Suprapubic skin (tissue), 4 donors: ENCODE data around the gene TDP1. TPM values are rescaled to one million over a fixed set of nuclear protein-coding genes. Genes with fewer than 3 reads are reported as not detected.

Experiments
- DNase-seq, 2 donors: peaks; one replicate each; pipeline ENCODE4 v3.0.0-alpha.2; 2019; ENCODE audit warnings: low spot score in 2 of 2
- H3K27ac ChIP-seq: fragments of 200-600 bp; sonication (generic); one replicate; pipeline ENCODE4 v1.5.1; 2019
- H3K27me3 ChIP-seq: fragments of 200-600 bp; sonication (generic); one replicate; pipeline ENCODE4 v1.5.1; 2019
- H3K36me3 ChIP-seq: fragments of 200-600 bp; sonication (generic); one replicate; pipeline ENCODE4 v1.5.1; 2019
- H3K4me1 ChIP-seq: fragments of 200-600 bp; sonication (generic); one replicate; pipeline ENCODE4 v1.5.1; 2019
- H3K4me3 ChIP-seq: fragments of 200-600 bp; sonication (generic); one replicate; pipeline ENCODE4 v1.5.1; 2019; ENCODE audit warnings: mild to moderate bottlenecking
- H3K9me3 ChIP-seq: fragments of 200-600 bp; sonication (generic); one replicate; pipeline ENCODE4 v1.5.1; 2019
- EP300 ChIP-seq: sonication (generic); formaldehyde crosslinking; IDR thresholded peaks from one replicate; pipeline ENCODE4 v1.6.1; 2017; ENCODE audit warnings: antibody characterized with exemption
- POLR2A ChIP-seq, 2 donors: fragments of 450-650 bp; IDR thresholded peaks; one replicate each; pipeline ENCODE4 v1.6.1; 2017; ENCODE audit warnings: antibody characterized with exemption in 2 of 2, mild to moderate bottlenecking in 2 of 2, moderate library complexity in 2 of 2
- POLR2AphosphoS5 ChIP-seq, 3 donors: sonication (generic); formaldehyde crosslinking; IDR thresholded peaks; one replicate each; pipeline ENCODE4 v1.6.1; 2017; ENCODE audit warnings: antibody characterized with exemption in 3 of 3
- WGBS: methylation state at CpG from one replicate; pipeline ENCODE4 v1.1.5; 2018; 5-methylcytosine and 5-hydroxymethylcytosine counted together
- total RNA-seq, 4 donors: library from RNA; depleted of rRNA; stranded (reverse); fragments of >200 nt; gene quantifications; one replicate each; pipeline ENCODE4 v1.1.0, GENCODE V29; 2016
- TF ChIP-seq, protein P1 (sequence below), 2 donors: fragments of 200-600 bp in 1 of 2; fragments of 450-650 bp in 1 of 2; sonication (generic) in 1 of 2; IDR thresholded peaks; one replicate each; pipeline ENCODE4 v1.5.1; 2016 to 2019; ENCODE audit warnings: antibody characterized with exemption in 2 of 2, mild to moderate bottlenecking in 1 of 2, moderate library complexity in 1 of 2

TDP1 gene
- total RNA-seq, 4 donors from 2014 or later = 10.8 to 25.8 (median 18.1) TPM

DNA sequence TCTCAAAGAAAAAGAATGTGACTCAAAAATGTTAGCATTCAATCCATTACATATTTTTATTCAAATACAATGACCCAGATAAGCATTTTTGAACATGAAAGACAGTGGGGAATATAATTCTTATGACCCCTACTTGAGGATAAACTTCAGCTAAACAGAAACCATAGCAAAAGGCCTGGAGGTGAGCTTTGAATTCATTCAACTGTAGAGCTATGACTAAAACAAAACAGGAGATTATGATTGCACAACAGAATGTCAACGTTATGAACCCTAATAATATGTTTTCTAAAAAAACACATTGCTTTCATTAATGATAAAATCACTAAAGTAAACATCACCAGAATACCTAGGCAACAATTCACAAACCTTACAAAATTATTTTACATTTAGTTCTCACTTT, 29.0 kb upstream of the TDP1 start:
- Histone ChIP-seq H3K27ac (no peak overlapping the region), H3K4me3 (no peak overlapping the region), H3K9me3 (no peaks in the 10 kb centered on the region), H3K4me1 (no peaks in the 10 kb centered on the region), H3K36me3 (peaks cover 14% of the 10 kb centered on the region), H3K27me3 (no peaks in the 10 kb centered on the region)
- no peak for DNase-seq
- 16% methylated on average over 1 of the region's 1 CpG for WGBS
- TF ChIP-seq, protein P1, sequence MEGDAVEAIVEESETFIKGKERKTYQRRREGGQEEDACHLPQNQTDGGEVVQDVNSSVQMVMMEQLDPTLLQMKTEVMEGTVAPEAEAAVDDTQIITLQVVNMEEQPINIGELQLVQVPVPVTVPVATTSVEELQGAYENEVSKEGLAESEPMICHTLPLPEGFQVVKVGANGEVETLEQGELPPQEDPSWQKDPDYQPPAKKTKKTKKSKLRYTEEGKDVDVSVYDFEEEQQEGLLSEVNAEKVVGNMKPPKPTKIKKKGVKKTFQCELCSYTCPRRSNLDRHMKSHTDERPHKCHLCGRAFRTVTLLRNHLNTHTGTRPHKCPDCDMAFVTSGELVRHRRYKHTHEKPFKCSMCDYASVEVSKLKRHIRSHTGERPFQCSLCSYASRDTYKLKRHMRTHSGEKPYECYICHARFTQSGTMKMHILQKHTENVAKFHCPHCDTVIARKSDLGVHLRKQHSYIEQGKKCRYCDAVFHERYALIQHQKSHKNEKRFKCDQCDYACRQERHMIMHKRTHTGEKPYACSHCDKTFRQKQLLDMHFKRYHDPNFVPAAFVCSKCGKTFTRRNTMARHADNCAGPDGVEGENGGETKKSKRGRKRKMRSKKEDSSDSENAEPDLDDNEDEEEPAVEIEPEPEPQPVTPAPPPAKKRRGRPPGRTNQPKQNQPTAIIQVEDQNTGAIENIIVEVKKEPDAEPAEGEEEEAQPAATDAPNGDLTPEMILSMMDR (IDR thresholded peaks at IDR 0.05) = no peak
- TF ChIP-seq POLR2A (IDR thresholded peaks at IDR 0.05) (no peak), POLR2AphosphoS5 (IDR thresholded peaks at IDR 0.05) (no peak), EP300 (no peak)

DNA sequence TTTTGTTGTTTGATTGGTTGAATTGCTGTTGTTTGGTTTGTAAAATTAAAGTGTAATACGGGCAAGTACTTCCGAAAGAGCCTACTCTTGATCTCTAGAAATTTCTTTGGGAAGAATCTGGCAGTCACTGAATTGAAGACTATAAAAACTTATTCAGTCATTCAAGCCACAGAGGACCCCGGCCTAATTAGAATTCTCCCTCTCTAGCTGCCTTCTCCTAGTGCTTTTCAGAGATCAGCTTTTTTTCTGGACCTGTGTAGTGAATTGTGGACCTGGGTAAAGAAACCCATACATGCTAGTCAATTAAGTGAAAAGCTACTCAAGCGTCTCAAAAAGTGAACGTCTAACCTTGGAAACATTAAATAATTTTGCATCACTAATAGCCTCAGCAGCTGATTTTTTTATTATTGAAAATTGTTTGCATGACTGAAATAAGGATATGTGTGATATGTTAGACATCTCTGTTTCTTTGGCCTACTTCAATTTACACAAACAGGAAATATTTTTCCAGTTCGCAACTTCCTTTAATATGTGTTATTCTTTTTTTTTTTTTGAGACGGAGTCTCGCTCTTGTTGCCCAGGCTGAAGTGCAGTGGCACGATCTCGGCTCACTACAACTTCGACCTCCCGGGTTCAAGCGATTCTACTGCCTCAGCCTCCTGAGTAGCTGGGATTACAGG, 28.4 kb upstream of the TDP1 start:
- Histone ChIP-seq H3K4me3 (no peak overlapping the region), H3K27me3 (no peaks in the 10 kb centered on the region), H3K4me1 (no peaks in the 10 kb centered on the region), H3K9me3 (no peaks in the 10 kb centered on the region), H3K36me3 (peaks cover 18% of the 10 kb centered on the region), H3K27ac (no peak overlapping the region)
- TF ChIP-seq POLR2A (IDR thresholded peaks at IDR 0.05) = no peak
- TF ChIP-seq EP300 = no peak
- TF ChIP-seq POLR2AphosphoS5 (IDR thresholded peaks at IDR 0.05) = no peak
- TF ChIP-seq, protein P1 (IDR thresholded peaks at IDR 0.05) = no peak
- no peak for DNase-seq
- 88% methylated on average over 13 of the region's 13 CpGs for WGBS

DNA sequence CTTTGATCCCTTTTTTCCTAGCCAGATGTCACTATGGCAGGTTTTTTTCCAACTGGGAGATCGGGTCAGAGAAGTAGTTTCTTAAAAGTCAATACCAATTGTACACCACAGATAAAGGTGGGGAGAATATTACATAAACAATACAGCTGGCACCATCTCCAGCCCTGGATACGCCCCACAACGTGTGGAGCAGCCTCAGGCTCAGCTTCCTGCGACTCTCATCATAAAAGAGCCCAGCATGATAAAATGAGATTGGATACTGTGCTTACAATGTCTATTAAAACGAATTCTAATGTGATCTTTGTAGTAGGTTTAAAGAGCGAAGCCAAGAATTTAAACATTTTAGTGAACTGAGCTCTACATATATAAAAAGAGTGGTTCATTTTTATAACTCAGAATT, 22.7 kb upstream of the TDP1 start:
- TF ChIP-seq, protein P1 (IDR thresholded peaks at IDR 0.05) = no peak
- TF ChIP-seq EP300 = no peak
- no peak for TF ChIP-seq POLR2AphosphoS5 (IDR thresholded peaks at IDR 0.05)
- TF ChIP-seq POLR2A (IDR thresholded peaks at IDR 0.05) = no peak
- no peak overlapping the region for H3K4me3 ChIP-seq
- no peak for DNase-seq
- no peaks in the 10 kb centered on the region for H3K27me3 ChIP-seq
- no peaks in the 10 kb centered on the region for H3K9me3 ChIP-seq
- WGBS = 57% methylated on average over 6 of the region's 6 CpGs
- H3K27ac ChIP-seq = no peak overlapping the region
- peaks cover 15% of the 10 kb centered on the region for H3K36me3 ChIP-seq
- no peaks in the 10 kb centered on the region for H3K4me1 ChIP-seq

DNA sequence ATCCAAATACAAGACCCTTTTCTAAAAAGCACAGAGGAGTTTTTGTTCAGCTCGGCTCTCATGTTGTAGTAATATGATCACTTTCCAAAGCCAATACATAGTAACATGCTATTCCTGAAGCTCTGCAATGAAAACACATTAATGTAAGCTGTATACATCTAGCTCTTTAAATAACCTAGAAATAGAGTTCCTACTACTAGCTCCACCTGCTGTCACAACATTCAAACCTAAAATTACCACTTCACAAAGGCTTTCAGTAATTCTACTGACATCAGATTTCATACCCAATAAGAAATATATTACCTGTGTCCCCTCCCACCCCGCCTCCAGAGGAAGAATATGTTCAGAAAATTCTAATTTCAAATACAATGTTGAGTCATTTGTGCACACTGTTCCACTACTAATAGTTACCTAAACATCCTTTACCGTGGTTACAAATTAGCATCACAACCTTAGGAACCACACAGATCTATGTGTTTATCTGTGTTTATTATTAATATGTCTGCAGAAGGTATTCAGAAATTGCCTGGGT, 19.0 kb upstream of the TDP1 start:
- no peak overlapping the region for H3K4me3 ChIP-seq
- no peaks in the 10 kb centered on the region for H3K27me3 ChIP-seq
- no peaks in the 10 kb centered on the region for H3K4me1 ChIP-seq
- no peak for DNase-seq
- H3K9me3 ChIP-seq = no peaks in the 10 kb centered on the region
- WGBS = 54% methylated on average over 3 of the region's 3 CpGs
- TF ChIP-seq POLR2AphosphoS5 (IDR thresholded peaks at IDR 0.05) (no peak), EP300 (no peak), POLR2A (IDR thresholded peaks at IDR 0.05) (no peak)
- TF ChIP-seq, protein P1 (IDR thresholded peaks at IDR 0.05) = no peak
- peaks cover 4% of the 10 kb centered on the region for H3K36me3 ChIP-seq
- H3K27ac ChIP-seq = no peak overlapping the region

DNA sequence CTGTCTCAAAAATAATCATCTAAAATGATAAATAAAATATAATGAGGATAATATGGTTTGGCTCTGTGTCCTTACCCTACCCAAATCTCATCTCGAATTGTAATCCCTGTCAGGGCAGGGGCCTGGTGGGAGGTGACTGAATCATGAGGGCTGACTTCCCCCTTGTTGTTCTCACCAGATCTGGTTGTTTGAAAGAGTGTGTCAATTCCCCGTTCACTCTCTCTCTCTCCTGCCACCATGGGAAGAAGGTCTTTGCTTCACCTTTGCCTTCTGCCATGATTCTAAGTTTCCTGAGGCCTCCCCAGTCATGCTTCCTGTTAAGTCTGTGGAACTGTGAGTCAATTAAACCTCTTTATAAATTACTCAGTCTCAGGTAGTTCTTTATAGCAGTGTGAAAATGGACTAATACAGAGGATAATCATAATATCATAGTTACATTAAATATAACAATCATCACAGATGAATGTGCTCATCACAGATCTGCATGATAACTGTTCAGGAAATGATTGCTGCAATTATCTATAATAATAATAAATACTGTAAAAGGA, 13.8 kb upstream of the TDP1 start:
- no peaks in the 10 kb centered on the region for H3K4me1 ChIP-seq
- 86% methylated on average over 2 of the region's 2 CpGs for WGBS
- TF ChIP-seq POLR2A (IDR thresholded peaks at IDR 0.05) (no peak), POLR2AphosphoS5 (IDR thresholded peaks at IDR 0.05) (no peak)

More for the DNA sequence above, 13.8 kb upstream of the TDP1 start:
- no peaks in the 10 kb centered on the region for H3K9me3 ChIP-seq
- no peak for DNase-seq
- H3K27me3 ChIP-seq = no peaks in the 10 kb centered on the region
- no peak overlapping the region for H3K27ac ChIP-seq
- H3K4me3 ChIP-seq = no peak overlapping the region
- no peaks in the 10 kb centered on the region for H3K36me3 ChIP-seq
